ENCODE results near the gene PIANP. TPM values are rescaled to one million over a fixed set of nuclear protein-coding genes. Genes with fewer than 3 reads are reported as not detected.
A peak's percentile ranks its signal among the peaks of the same experiment; 100 is the strongest.

The PIANP gene
- total and polyA plus RNA-seq, 10 of the 15 experiments (the other 5 are each of a cell fraction or from before 2014, with no cell fraction given): 0.08 to 0.12 (median 0.08) TPM; not detected in 7

DNA sequence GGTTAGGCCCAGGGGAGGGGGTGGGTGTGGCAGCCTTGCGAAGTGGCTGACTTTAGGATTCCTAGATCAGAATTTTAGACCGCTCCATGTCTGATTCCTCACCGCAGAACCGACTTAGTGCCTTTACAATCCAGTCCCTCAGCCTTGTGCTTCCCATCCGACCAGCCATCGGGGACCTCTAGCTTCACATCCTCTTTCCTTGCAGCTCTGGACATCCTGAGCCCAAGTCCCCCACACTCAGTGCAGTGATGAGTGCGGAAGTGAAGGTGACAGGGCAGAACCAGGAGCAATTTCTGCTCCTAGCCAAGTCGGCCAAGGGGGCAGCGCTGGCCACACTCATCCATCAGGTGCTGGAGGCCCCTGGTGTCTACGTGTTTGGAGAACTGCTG lies 23.8 kb upstream of the PIANP start (continued):
- TF ChIP-seq ZNF687 (IDR thresholded peaks at IDR 0.05) (0 out of 2 replicates have a peak, but pooled peaks have one; percentile 5), EED (IDR thresholded peaks at IDR 0.05; ENCODE audit: low read depth) (0 out of 2 replicates have a peak, but pooled peaks have one; percentile 8), SMAD5 (IDR thresholded peaks at IDR 0.05; ENCODE audit: low read depth) (0 out of 2 replicates have a peak, but pooled peaks have one; percentile 15), YY1 (IDR thresholded peaks at IDR 0.05; ENCODE audit: low read depth, low read length) (no peak), LARP7 (IDR thresholded peaks at IDR 0.05) (0 out of 2 replicates have a peak, but pooled peaks have one; percentile 14), RUNX3 (IDR thresholded peaks at IDR 0.05; ENCODE audit: low read length) (0 out of 2 replicates have a peak, but pooled peaks have one; percentile 4), USF1 (IDR thresholded peaks at IDR 0.05; ENCODE audit: borderline replicate concordance, extremely low read length, insufficient read depth, low read depth, low read length) (no peak)
